Mesodermal cell (in vitro differentiated cells): ENCODE data around the gene XCL2.
"Not testable (repeated sequence)": the region's sequence is repeated elsewhere in the genome, so short reads cannot be mapped to it uniquely, and the experiment has no call there.

Experiments
- H3K27ac ChIP-seq: 2 replicates; pipeline ENCODE4 v1.7.0; 2013; ENCODE audit warnings: mild to moderate bottlenecking, low read depth, low read length, moderate library complexity; ENCODE audit not compliant: severe bottlenecking
- H3K36me3 ChIP-seq: 2 replicates; pipeline ENCODE4 v1.7.1; 2013; ENCODE audit warnings: mild to moderate bottlenecking, low read length, moderate library complexity; ENCODE audit not compliant: control insufficient read depth, insufficient read depth
- H3K4me1 ChIP-seq: one replicate; pipeline ENCODE4 v1.7.1; 2013; ENCODE audit warnings: mild to moderate bottlenecking, low read length; ENCODE audit not compliant: insufficient read depth, control insufficient read depth, poor library complexity, severe bottlenecking
- H3K4me3 ChIP-seq: 2 replicates; pipeline ENCODE4 v1.7.0; 2013; ENCODE audit warnings: low read length, control low read depth, mild to moderate bottlenecking; ENCODE audit not compliant: insufficient read depth, poor library complexity, severe bottlenecking; ENCODE audit errors: extremely low read depth
- H3K9me3 ChIP-seq: 2 replicates; pipeline ENCODE4 v1.7.1; 2013; ENCODE audit warnings: mild to moderate bottlenecking, low read length, moderate library complexity; ENCODE audit not compliant: control insufficient read depth
- WGBS, 2 experiments: methylation state at CpG; one replicate each; pipeline ENCODE4 v1.1.5; 2013; ENCODE audit warnings: missing lambda C conversion rate in 2 of 2; ENCODE audit not compliant: insufficient coverage in 2 of 2; 5-methylcytosine and 5-hydroxymethylcytosine counted together

The XCL2 gene

DNA sequence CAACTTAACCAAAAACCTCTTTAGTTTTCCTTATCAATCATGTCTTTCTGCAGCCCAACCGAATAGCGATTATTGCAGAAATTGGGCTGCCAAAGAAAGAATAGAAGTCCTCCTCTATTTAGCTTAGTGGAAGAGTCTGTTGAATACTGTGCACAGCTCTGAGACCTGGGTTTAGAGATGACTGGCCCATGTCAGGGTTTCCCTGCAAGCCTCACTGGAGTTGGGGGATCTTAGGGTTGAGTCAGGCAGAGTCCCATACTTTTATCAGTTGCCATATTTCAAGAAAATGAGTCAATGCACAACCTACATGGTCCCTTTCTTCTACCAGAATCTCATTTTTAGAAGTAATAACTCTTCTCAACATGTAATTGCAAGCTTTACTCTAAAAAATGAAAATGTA is 36.5 kb upstream of the XCL2 start:
- not testable (repeated sequence) for H3K36me3 ChIP-seq, H3K4me1 ChIP-seq, H3K27ac ChIP-seq, H3K4me3 ChIP-seq, H3K9me3 ChIP-seq
- 92% methylated on average over 2 of the region's 2 CpGs; no CpG with 5 or more reads in 1 of the 2 experiments for WGBS, 2 experiments

DNA sequence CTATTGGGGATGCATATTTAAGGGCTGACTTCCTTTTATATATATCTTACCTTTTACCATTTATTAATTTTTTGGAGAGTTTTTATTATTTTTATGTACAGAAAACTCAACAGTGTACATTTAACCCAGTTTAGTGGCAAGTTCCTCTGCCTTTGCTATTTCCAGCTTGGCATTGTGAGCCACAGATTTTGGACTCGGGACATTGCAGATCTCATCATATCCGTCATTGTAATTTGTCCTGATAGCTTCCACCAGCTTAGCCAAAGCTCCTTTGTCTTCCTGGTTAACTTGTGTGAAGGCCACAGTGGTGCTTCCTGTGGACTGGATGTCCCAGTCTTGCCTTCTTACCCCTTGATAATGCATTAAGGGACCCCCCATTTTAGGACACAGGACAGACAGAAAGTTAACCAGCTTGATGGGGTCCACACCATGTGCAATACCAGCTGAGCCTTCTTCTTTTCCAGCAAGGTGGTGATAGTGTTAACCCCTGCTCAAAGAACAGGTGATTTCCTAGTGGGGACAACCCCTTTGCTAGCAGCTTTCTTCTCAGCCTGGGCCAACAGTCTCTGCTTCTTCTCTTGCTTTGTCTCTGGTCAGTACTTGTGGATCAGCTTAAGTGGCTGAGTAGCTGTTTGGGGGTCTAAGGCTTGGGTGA is 34.9 kb upstream of the XCL2 start:
- WGBS, 2 experiments: 87 to 94% methylated on average over 2 of the region's 2 CpGs
- H3K27ac ChIP-seq, H3K4me1 ChIP-seq, H3K36me3 ChIP-seq, H3K9me3 ChIP-seq, H3K4me3 ChIP-seq: not testable (repeated sequence)

DNA sequence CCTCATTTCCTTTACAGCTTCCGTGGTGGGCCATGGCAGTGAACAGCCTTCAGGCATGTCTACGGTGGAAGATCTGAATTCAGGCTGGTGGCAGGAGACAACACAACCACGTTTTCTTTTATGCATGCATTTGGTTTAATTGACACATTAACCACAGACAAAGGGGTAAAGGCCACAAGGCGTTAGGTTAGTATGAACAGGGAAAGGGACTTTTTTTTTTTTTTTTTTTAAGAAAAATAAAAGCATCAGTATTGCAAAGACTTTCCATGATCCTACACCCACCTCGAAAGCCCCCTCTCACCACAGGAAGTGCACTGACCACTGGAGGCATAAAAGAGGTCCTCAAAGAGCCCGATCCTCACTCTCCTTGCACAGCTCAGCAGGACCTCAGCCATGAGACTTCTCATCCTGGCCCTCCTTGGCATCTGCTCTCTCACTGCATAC is 32.5 kb upstream of the XCL2 start, which contains the start of gene XCL1:
XCL1 (plus strand) TSS at position 361 of the 444 bp plus-strand sequence; CDS start at position 394, 33 bp downstream.
- H3K4me1 ChIP-seq, H3K36me3 ChIP-seq, H3K4me3 ChIP-seq, H3K9me3 ChIP-seq, H3K27ac ChIP-seq: not testable (repeated sequence)
- 100% methylated on average over 1 of the region's 6 CpGs; no CpG with 5 or more reads in 1 of the 2 experiments for WGBS, 2 experiments

DNA sequence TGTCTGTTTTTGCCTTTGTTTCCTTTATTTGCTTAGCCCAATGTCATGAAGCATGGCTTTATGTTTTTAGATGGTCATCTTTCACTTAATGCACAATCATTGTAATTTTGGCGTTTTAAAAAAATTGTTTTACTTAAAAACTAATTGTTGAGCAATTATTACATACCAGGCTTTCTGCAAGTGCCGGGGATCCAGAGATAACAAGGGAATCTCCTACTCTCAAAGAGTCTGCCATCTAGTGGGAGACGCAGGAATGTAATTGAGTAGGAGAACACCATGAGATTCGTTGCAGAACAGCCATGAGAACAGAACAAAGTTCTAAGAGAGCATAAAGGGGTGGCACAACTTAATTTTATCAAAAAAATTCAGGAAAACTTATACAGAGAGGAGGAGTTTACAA is 30.4 kb upstream of the XCL2 start:
- H3K27ac ChIP-seq, H3K9me3 ChIP-seq, H3K4me1 ChIP-seq, H3K4me3 ChIP-seq, H3K36me3 ChIP-seq: not testable (repeated sequence)
- WGBS, 2 experiments: no CpG with 5 or more reads among the region's 4 CpGs

DNA sequence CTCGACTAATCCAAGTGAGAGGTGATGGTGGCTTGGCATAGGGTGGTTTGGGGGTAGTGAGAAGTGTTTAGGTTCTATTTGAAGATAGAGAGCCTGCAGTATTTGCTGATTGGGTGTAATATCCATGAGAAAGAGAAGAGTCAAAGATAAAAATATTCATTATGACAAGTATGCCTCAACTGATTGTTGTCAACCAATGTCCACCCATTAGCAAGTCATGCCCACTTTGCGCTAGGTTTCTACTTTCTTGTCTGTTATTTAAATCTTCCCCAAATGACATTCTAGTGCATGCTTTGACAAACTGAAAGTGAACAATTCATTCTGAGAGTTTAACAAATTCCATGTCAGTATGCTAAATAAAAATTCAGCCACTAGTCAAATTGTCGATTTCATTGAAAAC is 28.8 kb upstream of the XCL2 start:
- H3K4me1 ChIP-seq: no peaks in the 10 kb centered on the region

DNA sequence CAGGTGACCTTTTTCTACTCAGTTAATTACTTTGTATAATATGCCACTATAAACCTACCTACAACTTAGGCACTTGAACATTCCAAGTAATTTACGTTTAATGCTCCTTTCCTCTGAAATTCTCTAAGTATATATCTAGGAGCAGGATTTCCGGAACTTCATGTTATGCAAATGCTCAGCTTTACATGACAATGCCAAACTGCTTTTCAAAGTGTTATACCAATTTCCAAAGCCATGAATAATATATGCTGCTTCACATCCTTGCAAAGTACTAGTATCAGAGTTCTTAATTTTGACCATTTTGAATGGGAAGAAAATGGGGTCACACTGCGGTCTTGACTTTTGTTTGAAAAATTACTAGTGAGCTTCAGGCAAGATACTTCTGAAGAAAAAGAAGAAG is 26.9 kb upstream of the XCL2 start:
- Histone ChIP-seq H3K4me1 (no peaks in the 10 kb centered on the region), H3K27ac (no peak overlapping the region), H3K36me3 (no peaks in the 10 kb centered on the region), H3K9me3 (no peaks in the 10 kb centered on the region), H3K4me3 (no peak overlapping the region)
- WGBS, 2 experiments: 66% methylated on average over 3 of the region's 3 CpGs; no CpG with 5 or more reads in 1 of the 2 experiments

More for the DNA sequence above, 28.8 kb upstream of the XCL2 start:
- H3K27ac ChIP-seq: no peak overlapping the region
- no peak overlapping the region for H3K4me3 ChIP-seq
- no peaks in the 10 kb centered on the region for H3K36me3 ChIP-seq
- 92 to 100% methylated on average over 2 to 3 of the region's 3 CpGs for WGBS, 2 experiments
- no peaks in the 10 kb centered on the region for H3K9me3 ChIP-seq

DNA sequence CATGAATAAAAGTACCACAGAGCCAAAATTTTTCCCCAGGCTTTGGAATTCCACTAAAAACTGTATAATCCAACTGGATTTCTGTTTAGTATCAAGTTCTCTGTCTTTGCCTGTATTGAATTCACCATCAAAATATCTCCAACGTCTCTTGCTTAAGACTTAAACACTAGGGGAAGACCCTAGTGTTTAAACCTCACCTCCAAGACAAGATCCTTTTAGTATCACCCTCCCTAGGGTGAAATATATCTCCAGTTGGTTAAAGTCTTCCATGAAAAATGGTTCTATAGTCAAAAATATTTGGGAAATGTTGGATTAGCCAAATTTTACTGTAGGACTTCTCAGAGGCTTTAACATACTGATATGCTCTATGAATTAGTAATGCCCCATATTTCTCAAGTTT is 24.5 kb upstream of the XCL2 start:
- no CpG with 5 or more reads among the region's 1 CpG for WGBS, 2 experiments
- Histone ChIP-seq H3K4me1 (no peaks in the 10 kb centered on the region), H3K9me3 (no peaks in the 10 kb centered on the region), H3K36me3 (no peaks in the 10 kb centered on the region), H3K4me3 (no peak overlapping the region), H3K27ac (no peak overlapping the region)

DNA sequence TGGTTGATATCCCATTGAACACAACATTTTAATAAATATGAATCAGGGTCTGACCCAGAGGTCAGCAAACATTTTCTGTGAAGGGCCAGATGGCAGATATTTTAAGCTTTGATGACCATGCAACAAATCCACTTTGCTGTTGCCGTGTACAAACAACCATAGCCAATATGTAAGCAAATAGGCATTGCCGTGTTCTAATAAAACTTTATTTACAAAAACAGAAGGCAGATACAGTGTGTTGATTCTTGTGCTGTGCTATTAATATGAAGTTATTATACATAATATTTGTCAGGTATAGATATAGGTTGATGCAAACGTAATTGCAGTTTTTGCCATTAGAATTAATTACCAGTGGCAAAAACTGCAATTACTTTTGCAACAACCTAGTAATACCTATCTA is 23.8 kb upstream of the XCL2 start:
- Histone ChIP-seq H3K36me3 (no peaks in the 10 kb centered on the region), H3K4me3 (no peak overlapping the region), H3K4me1 (no peaks in the 10 kb centered on the region), H3K27ac (no peak overlapping the region), H3K9me3 (no peaks in the 10 kb centered on the region)
- no CpG with 5 or more reads among the region's 3 CpGs for WGBS, 2 experiments

DNA sequence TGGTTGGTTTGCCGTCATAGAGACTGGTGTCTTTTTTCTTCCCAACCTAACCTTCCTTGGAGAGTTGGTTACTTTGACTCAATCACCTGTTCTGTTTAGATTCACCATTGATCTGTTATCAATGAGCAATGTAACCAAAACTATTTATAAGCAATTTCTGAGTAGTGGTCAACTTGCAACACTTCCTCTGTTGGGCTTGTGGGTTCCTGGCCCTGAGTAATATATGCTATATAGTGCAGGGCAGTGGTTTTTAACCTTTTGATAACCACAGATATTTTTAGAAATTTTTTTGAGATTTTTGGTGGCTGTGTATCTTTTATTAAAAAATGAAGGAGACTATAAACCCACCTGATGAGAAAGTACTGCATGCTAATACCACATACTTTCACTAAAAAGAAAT is 23.2 kb upstream of the XCL2 start:
- H3K36me3 ChIP-seq: no peaks in the 10 kb centered on the region
- H3K27ac ChIP-seq: no peak overlapping the region
- no peaks in the 10 kb centered on the region for H3K4me1 ChIP-seq
- no peaks in the 10 kb centered on the region for H3K9me3 ChIP-seq
- WGBS, 2 experiments: 100% methylated on average over 1 of the region's 1 CpG
- no peak overlapping the region for H3K4me3 ChIP-seq

- no peak overlapping the region for H3K27ac ChIP-seq
- no peaks in the 10 kb centered on the region for H3K9me3 ChIP-seq
- no peaks in the 10 kb centered on the region for H3K36me3 ChIP-seq
- H3K4me3 ChIP-seq: no peak overlapping the region
- WGBS, 2 experiments: no CpG with 5 or more reads among the region's 4 CpGs
- H3K4me1 ChIP-seq: no peaks in the 10 kb centered on the region
Measured at GRCh38 chr1:168565825-168566224, 22.0 kb upstream of the XCL2 start.

DNA sequence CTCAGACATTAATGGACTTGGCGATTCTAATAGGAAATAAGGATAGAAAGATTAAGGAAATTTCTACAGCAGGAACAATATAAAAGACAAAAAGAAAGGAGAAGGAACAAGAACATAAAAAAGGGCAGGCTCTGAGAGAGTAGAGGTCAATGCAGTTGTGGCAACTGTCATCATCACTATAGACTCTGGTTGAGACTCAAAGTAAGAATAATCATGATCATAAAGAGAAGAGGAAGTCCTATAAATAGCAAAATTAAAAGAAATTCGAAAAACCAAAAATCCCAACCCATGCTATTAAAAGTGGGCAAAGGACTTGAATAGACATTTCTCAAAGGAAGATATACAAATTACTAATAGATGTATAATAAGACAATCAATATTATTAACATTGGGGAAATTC is 18.2 kb upstream of the XCL2 start:
- Histone ChIP-seq H3K36me3 (no peaks in the 10 kb centered on the region), H3K4me3 (no peak overlapping the region), H3K9me3 (no peaks in the 10 kb centered on the region), H3K4me1 (no peaks in the 10 kb centered on the region), H3K27ac (no peak overlapping the region)
- WGBS, 2 experiments: no CpG with 5 or more reads among the region's 2 CpGs
